ENCODE results near the gene PAPOLG.
"Not testable (repeated sequence)": the region's sequence is repeated elsewhere in the genome, so short reads cannot be mapped to it uniquely, and the experiment has no call there.

PAPOLG gene

DNA sequence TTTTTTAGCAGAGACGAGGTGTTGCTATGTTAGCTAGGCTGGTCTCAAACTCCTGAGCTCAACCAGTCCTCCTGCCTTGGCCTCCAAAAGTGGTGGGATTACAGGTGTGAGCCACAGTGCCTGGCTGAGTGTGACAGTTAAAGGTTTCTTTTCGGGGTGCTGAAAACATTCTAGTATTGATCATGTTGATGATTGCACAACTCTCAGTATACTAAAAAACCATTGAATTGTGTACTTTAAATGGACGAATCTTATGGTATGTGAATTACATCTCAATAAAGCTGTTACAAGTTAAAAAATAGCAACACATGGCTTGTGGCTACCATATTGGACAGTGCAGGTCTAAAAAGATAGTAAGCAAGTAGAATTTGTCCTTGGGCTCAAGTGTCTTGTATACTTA lies 22.3 kb downstream of the PAPOLG start:
- DNase-seq = no peak

DNA sequence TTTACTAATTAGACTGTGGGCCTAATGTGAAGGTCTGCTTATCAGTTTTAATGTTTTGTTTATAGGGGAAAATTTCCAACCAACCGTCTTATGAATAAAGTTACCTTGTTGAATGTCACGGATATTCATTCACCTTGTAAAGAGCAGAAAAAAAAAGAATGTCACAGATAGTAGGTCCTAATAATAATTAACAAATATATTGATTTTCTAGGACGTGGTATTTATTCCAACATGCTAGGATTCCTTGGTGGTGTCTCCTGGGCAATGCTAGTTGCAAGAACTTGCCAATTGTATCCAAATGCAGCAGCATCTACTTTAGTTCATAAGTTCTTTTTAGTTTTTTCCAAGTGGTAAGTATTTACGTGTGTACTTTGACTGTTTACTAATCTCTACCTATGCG lies 23.4 kb downstream of the PAPOLG start:
- DNase-seq = no peak

DNA sequence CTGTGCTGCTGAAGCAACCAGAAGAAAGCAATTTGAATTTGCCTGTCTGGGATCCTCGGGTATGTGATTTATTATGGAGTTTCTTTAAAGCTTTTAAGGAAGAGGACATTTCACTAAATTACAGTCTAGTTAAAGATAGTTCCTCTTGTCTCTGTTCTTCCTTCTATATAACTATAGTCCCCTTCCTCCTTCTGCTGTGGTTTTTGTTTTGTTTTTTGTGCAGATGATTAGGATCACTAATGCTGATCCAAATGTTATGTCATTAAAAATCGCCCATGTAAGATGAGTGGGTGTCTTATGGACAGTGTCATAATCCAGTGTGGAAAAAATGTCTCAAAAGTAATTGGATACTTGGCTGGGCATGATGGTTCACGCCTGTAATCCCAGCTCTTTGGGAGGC lies 24.7 kb downstream of the PAPOLG start:
- DNase-seq = no peak

DNA sequence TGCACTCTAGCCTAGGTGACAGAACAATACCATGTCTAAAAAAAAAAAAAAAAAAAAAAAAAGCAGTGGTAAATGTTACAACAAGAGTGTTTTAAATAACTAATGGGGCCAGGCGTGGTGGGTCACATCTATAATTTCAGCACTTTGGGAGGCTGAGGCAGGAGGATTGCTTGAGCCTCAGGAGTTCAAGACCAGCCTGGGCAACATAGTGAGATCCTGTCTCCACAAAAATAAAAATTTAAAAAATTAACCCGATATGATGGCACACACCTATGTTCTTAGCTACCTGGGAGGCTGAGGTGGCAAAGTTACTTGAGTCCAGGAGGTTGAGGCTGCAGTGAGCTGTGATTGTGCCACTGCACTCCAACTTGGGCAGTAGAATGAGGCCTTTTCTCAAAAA lies 37.1 kb downstream of the PAPOLG start:
- no peak for DNase-seq

DNA sequence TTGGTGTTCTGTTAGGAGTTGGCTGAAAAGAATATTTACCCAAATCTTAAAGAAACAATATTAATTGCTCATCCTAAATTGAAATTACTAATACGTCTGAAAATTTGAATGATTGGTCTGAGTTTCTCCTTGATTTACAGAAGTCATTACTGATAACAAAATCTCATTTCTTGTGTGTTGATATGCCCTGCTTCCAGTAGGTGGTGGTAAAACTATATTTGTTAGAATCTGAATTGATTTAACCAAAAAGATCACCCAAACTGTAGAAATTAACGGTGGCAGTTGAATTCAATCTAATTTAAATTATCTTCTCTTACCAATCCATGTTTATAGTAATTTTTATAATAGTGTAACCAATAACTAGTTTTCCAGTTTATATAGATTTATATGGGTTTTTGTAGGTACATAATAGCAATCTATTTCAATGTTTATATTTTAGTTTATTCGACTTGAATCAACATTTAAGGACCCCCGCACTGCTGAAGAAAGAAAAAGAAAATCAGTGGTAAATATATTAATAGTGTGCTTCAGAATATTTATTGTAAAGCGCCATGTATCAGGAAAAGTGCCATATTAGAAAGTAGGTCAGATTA lies 38.3 kb downstream of the PAPOLG start:
- no peak for DNase-seq

DNA sequence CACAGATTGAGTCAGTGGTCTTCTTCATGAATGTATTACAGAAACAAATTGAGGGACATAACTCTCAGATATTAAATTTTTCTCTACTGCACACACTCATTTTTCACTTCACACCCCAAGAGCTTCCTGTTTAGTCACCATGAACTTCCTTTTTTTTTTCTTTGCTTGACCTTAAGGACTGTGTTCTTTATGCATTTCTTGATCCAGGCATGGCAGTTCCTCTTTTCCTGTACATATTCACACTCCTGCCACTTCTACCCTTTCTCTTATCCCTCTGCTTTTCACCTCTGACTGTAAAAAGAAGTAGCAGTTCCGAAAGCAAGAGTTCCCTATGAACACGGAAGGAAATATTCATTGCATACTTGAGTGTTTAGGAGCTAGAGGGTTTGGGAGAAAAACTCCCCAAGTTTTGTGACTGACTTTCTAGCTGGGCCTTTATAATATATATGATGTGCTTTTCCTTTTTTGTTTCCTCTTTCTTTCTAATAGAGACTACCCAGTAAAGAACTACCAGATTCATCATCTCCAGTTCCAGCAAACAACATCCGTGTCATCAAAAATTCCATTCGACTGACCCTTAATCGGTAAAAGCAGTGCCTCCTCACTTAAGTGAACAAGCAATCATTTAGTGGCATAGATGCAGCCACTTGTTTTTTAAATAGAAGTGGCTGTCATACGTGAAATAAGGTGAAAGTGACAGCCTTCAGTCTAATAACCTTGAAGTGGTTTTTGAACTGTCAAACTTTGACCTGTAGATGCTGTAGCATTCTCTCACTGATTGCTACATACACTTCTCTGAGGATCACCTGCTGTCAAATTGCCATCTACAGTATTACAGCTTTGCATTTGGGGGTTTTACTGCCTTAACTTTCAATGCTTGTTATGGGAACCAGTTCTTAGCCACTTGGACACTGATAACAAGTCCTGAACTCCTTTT lies 40.8 kb downstream of the PAPOLG start:
- DNase-seq = no peak

DNA sequence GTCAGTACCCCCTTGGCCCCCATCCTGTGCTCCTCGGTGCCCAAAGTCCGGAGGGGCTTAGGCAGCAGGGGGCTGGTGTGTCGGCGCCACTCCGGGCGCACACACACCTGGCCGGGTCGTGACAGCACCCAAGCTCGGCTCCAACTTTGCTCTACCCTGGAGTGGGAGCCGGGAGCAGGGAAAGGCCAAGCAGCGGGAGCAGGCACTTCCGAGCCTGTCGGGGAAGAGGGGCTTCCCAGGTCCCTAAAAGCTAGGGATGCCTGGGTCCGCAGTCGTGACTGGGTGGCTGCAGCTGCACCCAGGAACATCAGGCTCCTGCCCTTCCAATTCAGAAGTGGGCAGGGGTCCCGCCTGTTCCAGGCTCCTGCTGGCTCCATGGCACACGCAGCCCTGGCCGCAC lies 48.4 kb downstream of the PAPOLG start:
- DNase-seq = no peak

DNA sequence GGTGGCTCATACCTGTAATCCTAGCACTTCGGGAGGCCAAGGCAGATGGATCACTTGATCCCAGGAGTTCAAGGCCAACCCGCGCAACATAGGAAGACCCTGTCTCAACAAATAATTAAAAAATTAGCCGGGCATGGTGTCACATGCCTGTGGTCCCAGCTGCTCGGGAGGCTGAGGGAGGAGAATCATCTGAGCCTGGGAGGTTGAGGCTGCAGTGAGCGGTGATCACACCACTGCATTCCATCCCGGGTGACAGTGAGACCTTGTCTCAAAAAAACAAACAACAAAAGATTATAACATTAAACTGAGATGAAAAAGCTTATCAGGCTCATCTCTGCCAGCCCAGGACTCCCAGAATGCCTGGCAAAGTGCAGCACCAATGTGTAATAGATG lies 50.5 kb downstream of the PAPOLG start:
- no peak for DNase-seq

DNA sequence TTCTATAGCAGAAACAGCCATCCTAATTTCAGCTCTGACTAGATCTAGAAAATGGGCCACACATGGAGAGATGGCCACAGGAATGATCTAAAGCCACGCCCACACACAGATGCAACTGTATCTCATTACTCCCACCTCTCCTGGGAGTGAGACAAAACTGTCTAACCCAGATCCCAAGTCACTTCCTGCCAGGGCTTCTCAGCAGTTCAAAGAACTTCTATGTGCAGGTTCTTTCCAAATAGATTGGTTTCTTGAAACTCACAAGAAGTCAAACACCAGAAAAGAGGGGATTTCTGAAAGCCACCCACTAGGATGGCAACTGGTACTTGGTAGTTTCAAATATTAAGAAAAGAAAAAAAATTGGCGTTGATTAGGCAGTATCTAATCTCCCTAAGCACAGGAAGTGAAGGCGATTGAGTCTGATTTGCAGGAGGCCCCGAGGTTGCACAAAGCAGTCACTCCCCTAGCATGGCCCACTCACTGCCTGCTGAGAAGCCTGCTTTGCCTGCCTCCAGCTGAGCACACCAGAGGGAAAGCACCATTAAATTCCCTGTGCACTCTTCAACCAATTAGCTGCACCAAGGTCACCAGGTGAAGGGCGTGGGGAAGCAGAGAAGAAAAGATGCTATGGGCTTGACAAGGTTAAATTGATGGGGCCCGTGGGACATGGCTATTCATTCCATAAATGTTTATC lies 51.1 kb downstream of the PAPOLG start:
- DNase-seq = peak; percentile 59

DNA sequence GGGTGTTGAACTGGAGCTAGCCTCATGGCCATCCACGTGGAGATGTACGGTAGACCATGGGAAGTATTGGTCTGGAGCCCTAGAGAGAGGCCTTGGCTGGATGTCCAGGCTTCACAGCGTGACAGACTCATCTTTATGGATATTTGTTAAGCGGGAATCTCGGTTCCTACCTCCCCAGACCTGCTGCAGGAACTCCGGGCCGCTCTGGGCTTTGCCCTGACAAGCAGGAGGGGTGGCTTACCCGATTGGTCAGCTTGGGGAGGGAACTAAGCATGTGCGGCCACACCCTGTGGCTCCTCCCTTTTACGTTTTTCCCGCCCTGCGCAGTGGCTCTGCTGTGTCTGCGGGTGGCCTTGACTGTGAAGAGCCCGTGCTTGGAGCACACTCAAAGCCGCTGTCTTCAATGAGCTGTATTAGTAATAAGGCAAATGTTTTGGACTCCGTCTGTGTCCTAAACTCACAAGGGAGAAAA lies 52.3 kb downstream of the PAPOLG start:
- DNase-seq = no peak

DNA sequence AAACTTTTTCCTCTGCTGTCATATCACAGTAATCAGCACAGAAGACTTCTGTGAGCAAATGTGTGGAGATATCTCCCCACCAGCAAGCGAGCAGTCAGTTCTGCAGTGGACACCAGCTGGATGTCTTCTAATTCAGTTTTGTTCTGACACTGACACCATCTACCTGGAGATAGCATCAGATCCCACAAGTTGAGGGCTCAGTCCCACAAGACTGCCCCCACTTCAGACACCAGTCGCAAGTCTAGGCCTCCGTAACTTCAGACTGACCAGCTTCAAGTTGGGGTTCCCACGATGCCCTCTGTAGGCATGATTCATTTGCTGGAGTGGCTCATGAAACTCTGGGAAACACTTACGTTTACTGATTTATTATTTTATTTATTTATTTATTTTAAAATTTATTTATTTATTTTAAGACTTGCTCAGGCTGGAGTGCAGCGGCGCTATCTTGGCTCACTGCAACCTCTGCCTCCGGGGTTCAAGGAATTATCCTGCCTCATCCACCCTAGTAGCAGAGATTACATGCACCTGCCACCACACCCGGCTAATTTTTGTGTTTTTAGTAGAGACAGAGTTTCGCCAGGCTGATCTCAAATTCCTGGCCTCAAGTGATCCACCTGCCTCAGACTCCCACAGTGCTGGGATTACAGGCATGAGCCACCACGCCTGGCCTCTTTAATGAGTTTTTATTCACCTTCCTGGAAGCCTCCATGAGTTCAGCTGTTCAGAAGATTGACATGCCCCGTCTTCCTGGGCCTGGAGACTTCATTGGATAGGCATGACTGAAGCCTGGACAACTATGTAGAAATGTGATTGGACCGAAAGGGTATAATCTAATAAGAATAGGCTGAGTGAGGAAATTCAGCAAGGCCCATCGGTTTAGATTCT lies 55.7 kb downstream of the PAPOLG start:
- DNase-seq = no peak

DNA sequence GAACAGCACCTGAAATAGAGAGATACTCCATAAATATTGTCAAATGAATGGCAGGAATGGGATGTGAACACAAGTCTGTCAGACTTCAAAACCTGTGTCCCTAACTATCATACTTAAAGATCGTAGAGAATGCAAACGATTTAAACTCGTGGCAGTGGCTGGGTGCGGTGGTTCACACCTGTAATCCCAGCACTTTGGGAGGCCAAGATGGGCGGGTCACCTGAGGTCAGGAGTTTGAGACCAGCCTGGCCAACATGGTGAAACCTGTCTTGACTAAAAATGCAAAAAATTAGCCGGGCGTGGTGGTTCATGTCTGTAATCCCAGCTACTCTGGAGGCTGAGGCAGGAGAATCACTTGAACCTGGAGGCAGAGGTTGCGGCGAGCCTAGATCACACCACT lies 61.1 kb downstream of the PAPOLG start:
- not testable (repeated sequence) for DNase-seq

DNA sequence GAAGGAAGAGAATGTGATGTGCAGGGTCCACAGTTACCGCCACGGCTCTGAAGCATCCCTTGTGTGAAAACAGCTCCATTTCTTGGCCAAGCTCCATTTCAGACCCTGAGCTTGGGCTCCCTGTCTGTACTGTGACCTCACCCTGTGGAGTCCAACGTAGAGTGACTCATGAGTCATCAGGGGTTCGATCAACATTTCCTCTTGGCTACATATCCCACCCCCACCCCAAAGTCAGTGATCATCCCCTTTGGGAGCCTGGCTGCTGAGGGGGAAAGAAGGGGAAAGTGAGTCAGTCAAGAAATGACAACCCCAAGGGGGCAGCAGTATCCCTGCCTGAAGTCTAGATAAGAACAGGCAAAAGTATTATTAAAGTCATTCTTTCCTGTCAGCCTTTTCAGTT lies 62.2 kb downstream of the PAPOLG start:
- peak; percentile 50 for DNase-seq

DNA sequence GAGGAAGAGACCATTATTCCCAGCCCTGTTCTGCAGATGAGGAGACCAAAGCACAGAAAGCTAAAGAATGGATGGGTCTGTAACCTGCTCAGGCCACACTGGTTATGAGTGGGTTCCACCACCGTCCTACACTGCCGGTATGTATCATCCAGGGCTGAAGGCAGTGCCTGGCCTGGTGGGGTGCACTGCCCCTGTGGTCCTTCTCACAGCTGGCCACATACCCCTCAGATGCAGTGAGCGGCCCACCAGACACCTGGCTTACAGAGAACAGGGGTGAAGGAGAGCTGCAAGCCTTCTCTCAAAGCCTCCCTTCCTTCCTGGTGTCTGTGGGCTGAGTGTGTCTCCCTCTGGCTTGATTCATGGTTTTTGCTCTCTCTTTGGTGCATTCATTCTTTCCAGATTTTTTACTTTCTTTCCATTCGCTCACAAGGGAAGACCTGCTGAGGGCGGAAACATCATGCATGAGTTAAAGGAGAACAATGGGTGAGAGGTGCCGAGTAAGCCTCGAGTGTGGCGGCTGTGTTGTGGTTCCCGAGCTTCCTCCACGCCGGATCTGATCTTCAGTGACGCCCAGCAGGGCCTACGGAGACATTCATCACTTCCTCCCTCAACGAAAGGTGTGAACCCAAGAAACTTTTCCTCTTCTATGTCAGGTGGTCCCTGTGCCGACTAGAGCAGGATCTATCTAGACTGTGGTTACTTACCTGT lies 63.2 kb downstream of the PAPOLG start:
- peak; percentile 78 for DNase-seq

DNA sequence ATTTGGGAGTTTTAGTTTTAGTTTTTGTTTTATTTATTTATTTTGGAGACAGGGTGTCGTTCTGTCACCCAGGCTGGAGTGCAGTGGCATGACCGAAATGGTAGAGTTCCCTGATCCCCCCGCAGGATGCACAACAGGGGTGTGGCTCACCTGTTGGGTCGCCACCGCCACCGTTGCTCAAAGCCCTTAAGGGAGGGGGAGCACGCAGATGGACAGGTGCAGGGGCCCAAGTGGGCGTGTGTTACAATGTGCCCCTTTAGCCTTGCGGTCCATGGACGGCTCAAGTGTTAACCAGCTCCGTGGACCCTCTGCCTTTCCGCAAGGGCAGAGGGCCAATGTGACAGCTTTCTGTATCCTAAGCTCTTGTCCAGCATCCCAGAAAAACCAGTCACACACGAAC lies 63.9 kb downstream of the PAPOLG start:
- DNase-seq = no peak

DNA sequence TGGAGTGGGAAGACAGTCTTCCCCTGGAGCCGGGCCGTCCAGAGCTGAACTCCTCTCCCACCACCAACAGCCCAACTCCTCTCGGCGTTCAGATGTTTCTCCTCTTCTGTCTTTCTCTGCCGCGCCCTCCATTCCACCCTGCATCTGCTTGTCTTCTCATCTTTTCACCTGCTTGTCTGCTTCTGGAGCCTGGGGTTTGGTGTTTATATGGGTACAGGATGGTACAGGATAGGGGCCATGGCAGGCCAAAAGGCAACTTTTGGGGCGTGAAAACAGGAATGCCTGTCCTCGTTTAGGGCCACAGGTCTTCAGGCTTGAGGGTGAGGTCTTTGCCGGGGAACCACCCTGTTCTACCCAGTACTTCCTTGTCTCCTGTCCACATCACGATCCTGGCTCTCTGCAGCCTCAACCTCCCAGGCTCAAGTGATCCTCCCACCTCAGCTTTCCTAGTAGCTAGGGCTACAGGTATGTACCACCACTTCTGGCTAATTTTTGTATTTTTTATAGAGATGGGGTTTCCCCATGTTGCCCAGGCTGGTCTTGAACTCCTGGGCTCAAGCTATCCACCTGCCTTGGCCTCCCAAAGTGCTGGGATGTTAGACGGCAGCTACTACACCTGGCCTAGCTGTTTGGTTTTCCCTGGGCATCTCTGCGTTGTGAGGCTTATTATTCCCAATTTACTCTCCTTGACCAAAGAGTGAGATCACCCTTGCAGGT lies 64.5 kb downstream of the PAPOLG start:
- no peak for DNase-seq

DNA sequence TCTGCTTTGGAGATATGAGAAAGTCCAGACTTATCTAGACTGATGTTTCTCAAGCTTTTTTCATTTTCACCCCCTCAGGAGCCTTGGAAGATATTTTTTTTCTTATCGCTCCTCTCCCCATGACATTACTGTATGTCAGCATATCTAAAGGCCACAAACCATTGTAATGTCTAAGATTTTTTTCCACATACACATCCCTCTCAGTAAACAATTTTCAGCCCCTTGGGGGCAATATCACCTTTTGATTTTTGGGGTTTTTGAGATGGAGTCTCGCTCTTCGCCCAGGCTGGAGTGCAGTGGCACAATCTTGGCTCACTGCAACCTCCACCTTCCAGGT lies 65.0 kb downstream of the PAPOLG start:
- DNase-seq = no peak

DNA sequence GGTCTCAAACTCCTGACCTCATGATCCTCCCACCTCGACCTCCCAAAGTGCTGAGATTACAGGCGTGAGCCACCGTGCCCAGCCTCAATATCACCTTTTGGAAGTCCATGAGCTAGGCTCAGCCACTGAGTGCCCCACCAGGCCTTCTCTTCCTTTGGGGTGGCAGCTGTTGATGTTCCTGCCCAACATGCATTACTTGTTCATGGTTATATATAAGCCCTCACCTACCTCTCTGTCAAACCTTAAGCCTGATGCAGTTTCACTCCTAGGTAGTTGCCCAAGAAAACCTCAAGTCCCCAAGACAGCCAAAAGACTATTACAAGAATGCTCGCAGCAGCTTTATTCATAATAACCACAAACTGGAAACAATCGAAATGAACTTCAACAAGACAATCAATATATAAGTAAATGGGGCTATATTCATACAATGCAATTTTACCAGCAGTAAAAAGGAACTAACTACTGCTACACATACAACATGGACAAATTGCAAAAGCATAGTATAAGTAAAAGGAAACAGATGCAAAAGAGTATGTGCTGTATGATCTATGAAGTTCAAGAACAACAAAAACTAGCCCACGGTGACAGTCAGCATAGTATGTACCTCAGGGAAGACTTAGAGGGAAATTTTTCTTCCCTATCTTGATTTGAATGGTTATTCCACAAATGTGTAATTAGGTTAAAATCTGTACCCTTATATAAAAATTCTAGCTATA lies 65.7 kb downstream of the PAPOLG start:
- no peak for DNase-seq

DNA sequence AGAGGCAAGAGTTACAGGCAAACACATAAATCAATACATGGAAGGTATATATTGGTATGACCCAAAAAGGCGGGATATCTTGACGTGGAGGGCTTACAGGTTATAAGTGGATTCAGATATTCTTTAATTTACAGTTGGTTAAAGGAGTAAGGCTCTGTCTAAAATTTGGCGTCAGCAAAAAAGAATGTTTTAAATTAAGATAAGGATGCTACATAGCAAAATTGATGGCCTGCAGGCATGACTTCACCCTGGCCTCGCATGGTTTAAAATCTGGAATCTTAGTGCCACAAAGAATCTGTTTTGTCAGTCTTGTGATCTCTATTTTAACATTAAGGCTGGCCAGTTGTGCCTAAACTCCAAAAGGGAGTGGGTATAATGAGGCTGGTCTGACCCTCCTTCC lies 66.9 kb downstream of the PAPOLG start:
- no peak for DNase-seq

DNA sequence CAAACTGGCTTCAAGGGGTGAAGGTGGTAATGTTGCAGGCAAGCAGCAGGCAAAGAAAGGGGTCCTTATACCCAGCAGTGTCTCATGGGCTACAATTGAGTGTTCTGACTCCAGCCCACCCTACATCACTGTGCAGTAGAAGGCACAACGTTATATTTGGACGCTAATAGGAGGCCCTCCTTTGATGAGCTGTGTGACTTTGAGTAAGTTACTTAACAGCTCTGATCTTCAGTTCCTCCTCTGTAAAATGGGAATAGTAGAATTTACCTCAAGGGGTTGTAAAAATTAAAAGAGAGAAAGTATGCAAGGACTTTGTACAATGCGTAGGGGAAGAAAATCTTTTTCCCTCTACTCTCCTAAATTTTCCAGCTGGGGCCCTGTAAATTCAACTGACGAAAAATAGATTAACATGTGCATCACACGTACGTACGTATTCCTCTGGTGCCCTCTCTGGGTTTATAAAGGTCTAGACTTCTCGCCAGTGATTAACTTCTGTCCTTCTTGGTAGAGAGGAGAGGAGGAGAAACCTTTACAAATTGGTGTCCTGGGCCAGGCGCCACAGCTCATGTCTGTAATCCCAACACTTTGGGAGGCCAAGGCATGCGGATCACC lies 67.7 kb downstream of the PAPOLG start:
- DNase-seq = no peak

Measured in activated naive CD4-positive, alpha-beta T cell treated with anti-CD3 and anti-CD28 coated beads, Interleukin-2, amount 50 U/mL, for 16 hours (primary cell).